ENCODE data around the gene PLA2G2D.
A peak's percentile ranks its signal among the peaks of the same experiment; 100 is the strongest.

Gene PLA2G2D

DNA sequence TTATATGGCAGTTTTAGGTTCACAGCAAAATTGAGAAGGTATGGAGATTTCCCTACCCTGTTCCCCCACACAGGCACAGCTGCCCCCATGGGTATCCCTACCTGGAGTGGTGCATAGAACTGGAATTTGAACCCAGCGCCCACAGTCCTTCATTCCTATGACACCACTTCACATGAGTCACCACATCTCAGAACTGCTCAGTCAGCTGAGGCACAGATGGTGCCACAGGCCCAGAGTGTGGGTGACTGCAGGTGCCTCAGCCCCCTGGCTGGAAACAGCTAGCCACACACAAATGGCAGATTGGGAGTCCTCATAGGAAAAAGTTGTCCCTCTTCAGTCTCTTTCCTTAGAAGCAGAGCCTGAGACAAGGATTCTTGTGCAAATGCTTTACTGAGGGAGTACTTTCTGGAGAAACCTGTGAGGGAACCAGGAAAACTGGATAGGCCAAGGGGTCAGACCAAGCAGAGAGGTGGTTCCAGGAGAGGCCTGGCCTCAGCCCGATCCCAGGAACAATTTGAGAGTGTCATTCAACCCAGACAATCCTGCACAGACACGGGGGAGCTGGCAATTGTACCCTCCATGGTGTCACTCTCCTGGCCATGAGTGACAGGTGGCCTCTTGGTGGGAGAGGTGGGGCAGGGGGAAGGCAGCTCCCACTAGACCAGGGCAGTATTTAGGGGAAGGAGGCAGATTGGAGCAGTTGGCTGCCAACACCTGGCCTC, 6.9 kb downstream of the PLA2G2D start:
- DNase-seq = no peak

DNA sequence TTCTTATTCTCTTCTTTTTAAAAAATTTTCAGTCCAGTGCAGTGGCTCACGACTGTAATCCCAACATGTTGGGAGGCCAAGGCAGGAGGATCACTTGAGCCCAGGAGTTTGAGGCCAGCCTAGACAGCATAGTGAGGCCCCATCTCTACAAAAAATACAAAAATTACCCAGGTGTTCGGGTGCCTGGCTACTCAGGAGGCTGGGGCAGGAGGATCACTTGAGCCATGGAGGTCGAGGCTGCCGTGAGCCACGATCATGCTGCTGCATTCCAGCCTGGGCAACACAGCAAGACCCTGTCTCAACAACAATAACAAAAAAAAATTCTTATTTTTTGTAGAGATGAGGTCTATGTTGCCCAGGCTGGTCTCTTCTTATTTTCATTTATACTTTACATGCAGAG, 7.9 kb downstream of the PLA2G2D start:
- no peak for DNase-seq

DNA sequence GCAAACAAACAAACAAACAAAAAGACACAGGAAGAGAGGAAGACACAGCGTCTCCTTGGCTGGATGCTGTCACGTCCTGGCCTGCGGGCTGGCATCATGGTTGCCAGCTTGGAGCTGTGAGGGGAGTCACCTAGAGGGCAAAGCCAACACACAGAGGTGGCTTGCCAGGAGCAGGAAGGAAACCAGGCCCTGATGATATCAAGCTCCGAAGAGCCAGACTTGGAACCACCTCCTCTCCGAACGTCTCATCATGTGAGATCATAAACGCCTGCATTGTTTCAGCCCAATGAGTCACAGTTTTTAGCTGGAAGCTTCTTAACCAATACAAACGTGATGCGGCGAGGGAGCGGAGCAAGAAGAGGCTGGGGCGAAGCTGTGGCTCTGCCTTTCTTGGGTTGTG, 8.7 kb downstream of the PLA2G2D start:
- no peak for DNase-seq

DNA sequence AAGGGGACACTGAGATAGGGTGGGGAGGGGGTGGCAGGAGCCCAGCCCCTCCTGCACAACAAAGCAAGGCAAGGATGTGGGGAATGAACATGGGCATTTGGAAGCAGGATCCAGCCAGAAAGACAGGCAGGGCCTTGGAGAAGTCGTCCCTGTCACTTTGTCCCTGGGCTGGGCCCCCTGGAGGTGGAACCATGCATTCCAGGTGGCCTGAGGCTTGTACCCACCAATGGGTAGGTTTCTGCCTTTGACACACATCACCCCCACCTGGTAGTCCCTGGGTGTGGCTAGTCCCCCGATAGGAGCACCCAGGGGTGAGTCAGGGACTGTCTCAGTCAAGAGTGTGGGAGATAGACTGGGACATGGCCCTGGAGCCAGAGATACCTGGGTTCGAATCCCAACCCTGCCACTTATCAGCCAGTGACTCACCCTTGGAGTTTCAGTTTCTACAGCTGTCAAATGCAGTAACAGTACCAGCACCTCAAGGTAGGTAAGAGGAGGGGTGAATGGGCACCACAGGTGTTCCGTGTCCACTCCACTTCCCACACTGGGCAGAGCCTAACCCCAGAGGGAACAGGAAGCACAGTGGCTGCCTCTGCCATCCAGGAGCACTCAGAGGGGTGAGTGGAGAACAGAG, 10.0 kb downstream of the PLA2G2D start:
- peak in 1 of 2 experiments; percentile 4 for DNase-seq

GRCh38 chr1:20108366-20109123, 10.8 kb downstream of the PLA2G2D start:
- DNase-seq = no peak

DNA sequence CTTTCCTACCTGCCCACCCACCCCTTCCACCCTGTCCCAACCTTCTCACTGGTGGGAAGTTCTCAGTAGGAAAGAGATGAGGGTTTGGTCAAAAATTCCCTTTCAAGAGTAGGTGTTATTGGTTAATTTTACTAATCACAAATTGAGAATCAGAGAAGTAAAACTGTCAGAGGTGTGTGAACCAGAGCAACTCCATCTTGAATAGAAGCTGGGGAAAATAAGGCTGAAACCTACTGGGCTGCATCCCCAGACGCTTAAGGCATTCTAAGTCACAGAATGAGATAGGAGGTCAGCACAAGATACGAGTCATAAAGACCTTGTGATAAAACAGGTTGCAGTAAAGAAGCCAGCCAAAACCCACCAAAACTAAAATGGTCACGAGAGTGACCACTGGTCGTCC, 11.5 kb downstream of the PLA2G2D start:
- DNase-seq = no peak

- DNase-seq = no peak
These were observed 12.0 kb downstream of the PLA2G2D start for GRCh38 chr1:20107351-20107750.

DNA sequence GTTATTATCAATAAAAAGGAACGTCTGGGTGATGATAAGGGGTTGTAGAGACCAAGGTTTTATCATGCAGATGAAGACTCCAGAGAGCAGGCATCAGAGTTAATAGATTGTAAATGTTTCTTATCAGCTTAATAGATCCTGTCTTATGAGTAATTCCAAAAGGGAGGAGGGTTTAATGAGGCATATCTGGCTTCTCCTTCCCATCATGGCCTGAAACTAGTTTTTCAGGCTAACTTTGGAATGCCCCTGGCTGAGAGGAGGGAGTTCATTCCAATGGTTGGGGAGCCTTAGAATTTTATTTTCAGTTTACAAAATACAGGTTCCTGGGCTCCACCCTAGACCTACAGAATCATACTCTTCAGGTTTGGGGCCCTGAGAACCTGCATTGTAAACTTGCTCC, 13.5 kb downstream of the PLA2G2D start:
- no peak for DNase-seq

- DNase-seq = no peak
These were observed 16.5 kb downstream of the PLA2G2D start for GRCh38 chr1:20102875-20103274.

DNA sequence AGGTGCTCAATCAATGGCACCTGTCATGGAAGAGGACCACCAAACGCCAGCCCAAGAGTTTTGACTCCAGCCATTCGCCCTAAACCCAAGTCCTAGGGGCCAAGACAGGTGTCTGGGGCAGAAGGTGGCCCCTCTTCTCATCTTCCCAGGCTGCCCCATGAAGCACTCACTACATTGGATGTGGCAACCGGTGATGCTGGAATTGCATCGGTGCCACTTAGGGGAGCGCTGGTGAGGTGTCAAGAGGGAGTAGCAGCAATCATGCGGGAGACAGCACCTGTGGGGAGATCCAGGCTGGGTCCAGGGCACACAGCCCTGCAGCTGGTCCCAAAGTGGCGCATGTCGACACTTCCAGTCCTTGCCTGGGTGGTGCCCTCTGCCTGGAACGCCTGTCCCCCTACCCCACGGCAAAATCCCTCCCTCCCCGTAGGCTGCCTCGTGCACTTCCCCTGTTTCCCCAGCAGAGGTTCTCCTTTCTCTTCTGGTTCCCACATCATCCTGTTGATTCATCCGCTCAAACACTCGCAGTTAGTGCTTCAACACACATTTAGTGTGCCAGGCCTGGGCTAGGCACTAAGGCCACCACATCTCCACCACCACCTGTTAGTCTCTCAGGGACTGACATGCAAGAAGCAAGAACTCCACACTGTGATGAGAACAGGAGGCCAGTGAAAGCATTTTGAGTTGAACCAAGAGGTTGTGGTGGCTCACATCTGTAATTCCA, 18.5 kb downstream of the PLA2G2D start:
- DNase-seq = peak; percentile 25 to 35

DNA sequence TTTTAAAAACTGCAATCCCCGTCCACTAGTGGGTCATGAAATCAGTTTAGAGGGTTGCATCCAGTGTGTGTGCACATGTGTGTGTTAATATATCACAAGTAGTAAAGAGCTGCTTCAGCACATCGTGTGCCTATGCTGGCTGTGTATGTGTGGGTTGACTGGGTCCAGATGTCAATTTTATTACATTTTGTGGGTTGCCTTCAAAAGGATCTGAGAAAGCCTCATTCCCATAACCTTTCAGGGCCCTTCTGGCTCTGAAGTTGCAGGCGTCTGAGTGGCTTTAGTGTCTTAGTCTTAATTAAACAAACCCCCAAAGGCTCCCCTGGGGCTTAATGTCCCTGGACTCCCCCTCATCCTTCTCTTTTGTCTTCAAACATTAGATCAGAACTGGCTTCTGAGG, 19.8 kb downstream of the PLA2G2D start:
- DNase-seq = no peak

- DNase-seq = no peak
These were observed 22.4 kb downstream of the PLA2G2D start for GRCh38 chr1:20096840-20097447.

GRCh38 chr1:20095564-20096434, 23.5 kb downstream of the PLA2G2D start:
- DNase-seq = no peak

DNA sequence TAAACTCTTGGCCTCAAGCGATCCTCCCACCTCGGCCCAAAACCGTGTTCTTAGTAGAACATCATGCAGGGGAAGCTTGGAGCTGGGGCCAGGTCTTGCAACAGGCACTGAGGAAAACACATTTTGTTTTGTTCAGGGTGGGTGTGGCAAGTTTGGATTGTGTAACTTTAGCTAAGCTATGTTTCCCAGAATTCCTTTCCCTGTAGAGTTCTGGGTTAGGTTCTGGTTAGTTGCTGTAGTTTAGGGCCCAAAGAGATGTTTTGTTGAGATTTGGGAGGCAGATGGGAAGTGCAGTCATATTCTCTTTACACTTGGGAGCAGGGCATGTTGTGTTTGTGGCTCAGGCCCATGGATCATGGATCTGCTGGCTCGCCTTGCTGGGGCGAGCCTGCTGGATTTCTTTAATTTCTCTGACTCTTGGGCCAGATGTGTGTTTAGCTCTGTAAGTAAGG, 25.4 kb downstream of the PLA2G2D start:
- DNase-seq = no peak

GRCh38 chr1:20093303-20093702, 26.0 kb downstream of the PLA2G2D start:
- DNase-seq = no peak

DNA sequence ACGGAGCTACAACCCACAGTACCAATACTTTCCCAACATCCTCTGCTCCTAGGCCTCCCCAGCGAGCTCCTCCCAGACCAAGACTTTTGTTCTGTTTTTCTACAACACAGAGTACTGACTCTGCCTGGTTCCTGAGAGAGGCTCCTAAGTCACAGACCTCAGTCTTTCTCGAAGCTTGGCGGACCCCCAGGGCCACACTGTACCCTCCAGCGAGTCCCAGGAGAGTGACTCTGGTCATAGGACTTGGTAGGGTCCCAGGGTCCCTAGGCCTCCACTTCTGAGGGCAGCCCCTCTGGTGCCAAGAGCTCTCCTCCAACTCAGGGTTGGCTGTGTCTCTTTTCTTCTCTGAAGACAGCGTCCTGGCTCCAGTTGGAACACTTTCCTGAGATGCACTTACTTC, 28.7 kb downstream of the PLA2G2D start:
- no peak for DNase-seq

DNA sequence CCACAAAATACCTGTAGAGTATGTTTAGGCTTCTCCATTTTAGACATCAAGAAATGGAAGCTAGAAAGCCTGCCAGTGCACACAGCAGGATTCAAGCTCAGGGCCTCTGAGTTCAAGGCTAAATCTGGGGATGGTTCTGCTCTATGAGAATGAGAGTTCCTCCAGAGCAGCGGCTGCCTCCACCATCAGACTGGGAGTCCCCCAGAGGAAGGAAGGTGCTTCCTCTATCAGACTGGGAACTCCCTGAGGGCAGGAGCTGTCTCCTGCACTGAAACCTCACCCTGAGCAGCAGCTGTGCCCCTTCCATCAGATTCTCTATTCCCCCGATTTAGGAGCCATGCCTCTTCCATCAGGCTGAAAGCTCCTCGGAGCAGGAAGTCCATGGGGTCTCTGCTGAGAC, 29.2 kb downstream of the PLA2G2D start:
- DNase-seq = no peak

- no peak for DNase-seq
These were observed 29.8 kb downstream of the PLA2G2D start for GRCh38 chr1:20089328-20090077.

GRCh38 chr1:20087668-20088067, 31.7 kb downstream of the PLA2G2D start:
- DNase-seq = no peak

- DNase-seq = no peak
These were observed 32.5 kb downstream of the PLA2G2D start for GRCh38 chr1:20086800-20087199.

Data from activated CD4-positive, alpha-beta T cell treated with anti-CD3 and anti-CD28 coated beads, Interleukin-2, amount 50 U/mL, for 48 hours (primary cell).